ENCODE data around the gene VMP1.

VMP1 gene

GRCh38 chr17:59727817-59728533 lies 20.5 kb downstream of the VMP1 start:
- no peak for TF ChIP-seq CTCF (IDR thresholded peaks at IDR 0.05; ENCODE audit: insufficient read depth, low read length, poor library complexity, severe bottlenecking)
- H3K36me3 ChIP-seq (ENCODE audit: control insufficient read depth, insufficient read depth, low read length), result peaks cover 2% of the 10 kb centered on the region; the same call in 1 of the 2 replicates
- DNase-seq (ENCODE audit: extremely low read depth, insufficient read length), result no peak
- H3K4me3 ChIP-seq (replicated peaks; ENCODE audit: low read depth, low read length), result no peak overlapping the region
- no peaks in the 10 kb centered on the region for H3K27me3 ChIP-seq (replicated peaks; ENCODE audit: control insufficient read depth, insufficient read depth, low read length)

- no peak for DNase-seq (ENCODE audit: extremely low read depth, insufficient read length)
These were observed 22.9 kb downstream of the VMP1 start for GRCh38 chr17:59730268-59730834.

GRCh38 chr17:59733697-59734096 lies 26.2 kb downstream of the VMP1 start:
- no peak for DNase-seq (ENCODE audit: extremely low read depth, insufficient read length)
- no peak for TF ChIP-seq CTCF (IDR thresholded peaks at IDR 0.05; ENCODE audit: insufficient read depth, low read length, poor library complexity, severe bottlenecking)
- peaks cover 4% of the 10 kb centered on the region for H3K36me3 ChIP-seq (ENCODE audit: control insufficient read depth, insufficient read depth, low read length)

More at GRCh38 chr17:59730268-59730834, 22.9 kb downstream of the VMP1 start:
- no peaks in the 10 kb centered on the region for H3K27me3 ChIP-seq (replicated peaks; ENCODE audit: control insufficient read depth, insufficient read depth, low read length)
- TF ChIP-seq CTCF (IDR thresholded peaks at IDR 0.05; ENCODE audit: insufficient read depth, low read length, poor library complexity, severe bottlenecking), result no peak
- H3K36me3 ChIP-seq (ENCODE audit: control insufficient read depth, insufficient read depth, low read length), result peaks cover 2% of the 10 kb centered on the region; the same call in 1 of the 2 replicates
- H3K4me3 ChIP-seq (replicated peaks; ENCODE audit: low read depth, low read length), result no peak overlapping the region

GRCh38 chr17:59734226-59734625 lies 26.8 kb downstream of the VMP1 start:
- Histone ChIP-seq H3K27me3 (replicated peaks; ENCODE audit: control insufficient read depth, insufficient read depth, low read length) (no peaks in the 10 kb centered on the region), H3K36me3 (ENCODE audit: control insufficient read depth, insufficient read depth, low read length) (peaks cover 4% of the 10 kb centered on the region), H3K4me3 (replicated peaks; ENCODE audit: low read depth, low read length) (no peak overlapping the region)
- no peak for DNase-seq (ENCODE audit: extremely low read depth, insufficient read length)
- TF ChIP-seq CTCF (IDR thresholded peaks at IDR 0.05; ENCODE audit: insufficient read depth, low read length, poor library complexity, severe bottlenecking), result no peak

More at GRCh38 chr17:59733697-59734096, 26.2 kb downstream of the VMP1 start:
- no peak overlapping the region for H3K4me3 ChIP-seq (replicated peaks; ENCODE audit: low read depth, low read length)
- H3K27me3 ChIP-seq (replicated peaks; ENCODE audit: control insufficient read depth, insufficient read depth, low read length), result no peaks in the 10 kb centered on the region

- peaks cover 4% of the 10 kb centered on the region for H3K36me3 ChIP-seq (ENCODE audit: control insufficient read depth, insufficient read depth, low read length)
- no peak for TF ChIP-seq CTCF (IDR thresholded peaks at IDR 0.05; ENCODE audit: insufficient read depth, low read length, poor library complexity, severe bottlenecking)
- H3K4me3 ChIP-seq (replicated peaks; ENCODE audit: low read depth, low read length), result no peak overlapping the region
- H3K27me3 ChIP-seq (replicated peaks; ENCODE audit: control insufficient read depth, insufficient read depth, low read length), result no peaks in the 10 kb centered on the region
- no peak for DNase-seq (ENCODE audit: extremely low read depth, insufficient read length)
These were observed 29.9 kb downstream of the VMP1 start for GRCh38 chr17:59737324-59737723.
